ENCODE measurements around the gene PACS2. TPM values are rescaled to one million over a fixed set of nuclear protein-coding genes. Genes with fewer than 3 reads are reported as not detected.

The PACS2 gene
- total RNA-seq, 1 experiment from 2014 or later: 100 TPM

DNA sequence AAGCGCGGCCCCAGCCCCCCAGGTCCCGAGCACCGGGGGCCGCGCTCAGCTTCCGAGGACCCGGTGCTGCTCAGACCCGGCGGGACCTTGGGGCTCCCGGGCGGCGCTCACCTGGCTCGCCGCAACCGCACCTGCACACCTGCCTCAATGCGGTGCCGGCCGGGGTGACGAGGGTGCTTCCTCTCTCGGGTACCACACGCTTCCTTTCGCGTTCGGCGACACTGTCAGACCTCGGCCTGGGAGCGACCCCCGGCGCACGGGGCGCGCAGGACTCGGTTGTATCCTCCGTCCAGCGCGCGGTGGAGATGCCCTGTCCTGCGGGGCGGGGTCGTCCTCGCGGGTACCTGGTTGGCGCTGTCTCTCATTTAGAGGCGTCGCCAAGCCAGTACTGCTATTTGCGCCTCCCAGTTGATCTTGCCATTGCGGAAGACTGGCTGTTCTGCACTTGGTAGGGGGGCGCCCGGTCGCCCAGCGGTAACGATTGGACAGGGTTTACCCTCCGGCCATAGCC lies 718 bp downstream of the PACS2 start (continued):
- TF ChIP-seq SP1 (CRISPR knock-in tag; conservative IDR thresholded peaks at IDR 0.05): peak; percentile 50
- no peak for TF ChIP-seq GABPB1 (CRISPR knock-in tag; IDR thresholded peaks at IDR 0.05)
- TF ChIP-seq NR3C1 (CRISPR knock-in tag; conservative IDR thresholded peaks at IDR 0.05; ENCODE audit: low read depth): no peak
- TF ChIP-seq, protein P1, sequence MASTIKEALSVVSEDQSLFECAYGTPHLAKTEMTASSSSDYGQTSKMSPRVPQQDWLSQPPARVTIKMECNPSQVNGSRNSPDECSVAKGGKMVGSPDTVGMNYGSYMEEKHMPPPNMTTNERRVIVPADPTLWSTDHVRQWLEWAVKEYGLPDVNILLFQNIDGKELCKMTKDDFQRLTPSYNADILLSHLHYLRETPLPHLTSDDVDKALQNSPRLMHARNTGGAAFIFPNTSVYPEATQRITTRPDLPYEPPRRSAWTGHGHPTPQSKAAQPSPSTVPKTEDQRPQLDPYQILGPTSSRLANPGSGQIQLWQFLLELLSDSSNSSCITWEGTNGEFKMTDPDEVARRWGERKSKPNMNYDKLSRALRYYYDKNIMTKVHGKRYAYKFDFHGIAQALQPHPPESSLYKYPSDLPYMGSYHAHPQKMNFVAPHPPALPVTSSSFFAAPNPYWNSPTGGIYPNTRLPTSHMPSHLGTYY (CRISPR knock-in tag; IDR thresholded peaks at IDR 0.05): no peak
- TF ChIP-seq NFYB (CRISPR knock-in tag; conservative IDR thresholded peaks at IDR 0.05; ENCODE audit: low read depth): 0 out of 2 replicates have a peak, but pooled peaks have one; percentile 5
- TF ChIP-seq, protein P2, sequence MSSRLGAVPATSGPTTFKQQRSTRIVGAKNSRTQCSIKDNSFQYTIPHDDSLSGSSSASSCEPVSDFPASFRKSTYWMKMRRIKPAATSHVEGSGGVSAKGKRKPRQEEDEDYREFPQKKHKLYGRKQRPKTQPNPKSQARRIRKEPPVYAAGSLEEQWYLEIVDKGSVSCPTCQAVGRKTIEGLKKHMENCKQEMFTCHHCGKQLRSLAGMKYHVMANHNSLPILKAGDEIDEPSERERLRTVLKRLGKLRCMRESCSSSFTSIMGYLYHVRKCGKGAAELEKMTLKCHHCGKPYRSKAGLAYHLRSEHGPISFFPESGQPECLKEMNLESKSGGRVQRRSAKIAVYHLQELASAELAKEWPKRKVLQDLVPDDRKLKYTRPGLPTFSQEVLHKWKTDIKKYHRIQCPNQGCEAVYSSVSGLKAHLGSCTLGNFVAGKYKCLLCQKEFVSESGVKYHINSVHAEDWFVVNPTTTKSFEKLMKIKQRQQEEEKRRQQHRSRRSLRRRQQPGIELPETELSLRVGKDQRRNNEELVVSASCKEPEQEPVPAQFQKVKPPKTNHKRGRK (CRISPR knock-in tag; IDR thresholded peaks at IDR 0.05; ENCODE audit: borderline replicate concordance): no peak
- no peak for TF ChIP-seq ZNF317 (CRISPR knock-in tag; IDR thresholded peaks at IDR 0.05; ENCODE audit: borderline replicate concordance, low read depth)
- TF ChIP-seq JAZF1 (CRISPR knock-in tag; IDR thresholded peaks at IDR 0.05): no peak
- no peak for TF ChIP-seq PRRX2 (CRISPR knock-in tag; IDR thresholded peaks at IDR 0.05)
- TF ChIP-seq GTF2I (CRISPR knock-in tag; conservative IDR thresholded peaks at IDR 0.05): no peak
- TF ChIP-seq, protein P3, sequence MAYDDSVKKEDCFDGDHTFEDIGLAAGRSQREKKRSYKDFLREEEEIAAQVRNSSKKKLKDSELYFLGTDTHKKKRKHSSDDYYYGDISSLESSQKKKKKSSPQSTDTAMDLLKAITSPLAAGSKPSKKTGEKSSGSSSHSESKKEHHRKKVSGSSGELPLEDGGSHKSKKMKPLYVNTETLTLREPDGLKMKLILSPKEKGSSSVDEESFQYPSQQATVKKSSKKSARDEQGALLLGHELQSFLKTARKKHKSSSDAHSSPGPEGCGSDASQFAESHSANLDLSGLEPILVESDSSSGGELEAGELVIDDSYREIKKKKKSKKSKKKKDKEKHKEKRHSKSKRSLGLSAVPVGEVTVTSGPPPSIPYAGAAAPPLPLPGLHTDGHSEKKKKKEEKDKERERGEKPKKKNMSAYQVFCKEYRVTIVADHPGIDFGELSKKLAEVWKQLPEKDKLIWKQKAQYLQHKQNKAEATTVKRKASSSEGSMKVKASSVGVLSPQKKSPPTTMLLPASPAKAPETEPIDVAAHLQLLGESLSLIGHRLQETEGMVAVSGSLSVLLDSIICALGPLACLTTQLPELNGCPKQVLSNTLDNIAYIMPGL (CRISPR knock-in tag; IDR thresholded peaks at IDR 0.05): no peak

DNA sequence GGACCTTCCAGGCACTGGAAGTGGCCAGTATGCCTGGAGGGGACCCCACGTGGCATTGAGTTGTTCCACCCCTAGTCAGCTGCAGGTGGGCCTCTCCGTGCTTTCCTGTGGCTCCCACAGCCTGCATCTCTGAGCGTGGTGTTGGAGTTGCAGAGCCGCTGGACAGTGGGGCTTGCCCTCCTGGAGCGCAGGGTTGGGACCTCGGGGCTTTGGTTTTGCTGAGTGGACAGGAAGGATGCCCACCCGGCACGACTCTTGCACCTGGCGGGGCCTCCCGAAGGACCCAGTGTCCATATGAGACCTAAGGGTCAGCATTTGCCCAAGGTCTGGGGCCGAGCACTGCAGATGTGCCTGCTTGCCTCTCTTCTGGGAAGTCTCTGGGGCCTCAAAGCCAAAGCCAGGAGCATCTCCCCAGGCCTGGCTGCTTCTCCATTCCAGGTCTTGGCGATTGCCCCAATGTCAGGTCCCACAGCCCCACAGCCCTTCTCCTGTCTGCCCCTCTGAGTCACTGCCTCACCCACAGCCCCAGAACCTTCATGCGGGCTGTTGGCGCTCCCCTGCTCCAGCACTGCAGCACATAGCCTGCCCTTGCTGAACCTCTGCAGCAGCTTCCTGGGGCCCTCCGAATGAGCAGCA lies 1.5 kb downstream of the PACS2 start:
- peak overlapping the region; percentile 84 for H3K4me3 Mint-ChIP-seq
- ChIA-PET POLR2A (no interaction called here), CTCF (interaction anchor here (1.5 to 1.8 kb wide), 2 partner anchors 18 to 36 kb away, joined by 6 read pairs; no protein-coding TSS in a partner anchor)
- no peak overlapping the region for H3K27ac Mint-ChIP-seq
- H3K9me3 Mint-ChIP-seq: no peaks in the 10 kb centered on the region
- TF ChIP-seq ATF1 (CRISPR knock-in tag; IDR thresholded peaks at IDR 0.05): 0 out of 2 replicates have a peak, but pooled peaks have one; percentile 3
- TF ChIP-seq, protein P4, sequence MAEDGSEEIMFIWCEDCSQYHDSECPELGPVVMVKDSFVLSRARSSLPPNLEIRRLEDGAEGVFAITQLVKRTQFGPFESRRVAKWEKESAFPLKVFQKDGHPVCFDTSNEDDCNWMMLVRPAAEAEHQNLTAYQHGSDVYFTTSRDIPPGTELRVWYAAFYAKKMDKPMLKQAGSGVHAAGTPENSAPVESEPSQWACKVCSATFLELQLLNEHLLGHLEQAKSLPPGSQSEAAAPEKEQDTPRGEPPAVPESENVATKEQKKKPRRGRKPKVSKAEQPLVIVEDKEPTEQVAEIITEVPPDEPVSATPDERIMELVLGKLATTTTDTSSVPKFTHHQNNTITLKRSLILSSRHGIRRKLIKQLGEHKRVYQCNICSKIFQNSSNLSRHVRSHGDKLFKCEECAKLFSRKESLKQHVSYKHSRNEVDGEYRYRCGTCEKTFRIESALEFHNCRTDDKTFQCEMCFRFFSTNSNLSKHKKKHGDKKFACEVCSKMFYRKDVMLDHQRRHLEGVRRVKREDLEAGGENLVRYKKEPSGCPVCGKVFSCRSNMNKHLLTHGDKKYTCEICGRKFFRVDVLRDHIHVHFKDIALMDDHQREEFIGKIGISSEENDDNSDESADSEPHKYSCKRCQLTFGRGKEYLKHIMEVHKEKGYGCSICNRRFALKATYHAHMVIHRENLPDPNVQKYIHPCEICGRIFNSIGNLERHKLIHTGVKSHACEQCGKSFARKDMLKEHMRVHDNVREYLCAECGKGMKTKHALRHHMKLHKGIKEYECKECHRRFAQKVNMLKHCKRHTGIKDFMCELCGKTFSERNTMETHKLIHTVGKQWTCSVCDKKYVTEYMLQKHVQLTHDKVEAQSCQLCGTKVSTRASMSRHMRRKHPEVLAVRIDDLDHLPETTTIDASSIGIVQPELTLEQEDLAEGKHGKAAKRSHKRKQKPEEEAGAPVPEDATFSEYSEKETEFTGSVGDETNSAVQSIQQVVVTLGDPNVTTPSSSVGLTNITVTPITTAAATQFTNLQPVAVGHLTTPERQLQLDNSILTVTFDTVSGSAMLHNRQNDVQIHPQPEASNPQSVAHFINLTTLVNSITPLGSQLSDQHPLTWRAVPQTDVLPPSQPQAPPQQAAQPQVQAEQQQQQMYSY (CRISPR knock-in tag; IDR thresholded peaks at IDR 0.05): peak; percentile 66
- TF ChIP-seq, protein P5, sequence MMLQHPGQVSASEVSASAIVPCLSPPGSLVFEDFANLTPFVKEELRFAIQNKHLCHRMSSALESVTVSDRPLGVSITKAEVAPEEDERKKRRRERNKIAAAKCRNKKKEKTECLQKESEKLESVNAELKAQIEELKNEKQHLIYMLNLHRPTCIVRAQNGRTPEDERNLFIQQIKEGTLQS (CRISPR knock-in tag; conservative IDR thresholded peaks at IDR 0.05): no peak
- DNase-seq (ENCODE audit: low spot score): no peak
- H3K36me3 Mint-ChIP-seq: 0 out of 2 replicates have a peak, but pooled peaks cover under 1% of the 10 kb centered on the region
- ATAC-seq: no peak
- H3K4me1 Mint-ChIP-seq: peaks cover 17% of the 10 kb centered on the region
- no peaks in the 10 kb centered on the region; the same call in 1 of the 2 replicates for H3K27me3 Mint-ChIP-seq (ENCODE audit: low read depth)
